Esophagus muscularis mucosa (tissue), 4 donors: ENCODE data around the gene CDY1B. TPM values are rescaled to one million over a fixed set of nuclear protein-coding genes. Genes with fewer than 3 reads are reported as not detected.
"Not testable (repeated sequence)": the region's sequence is repeated elsewhere in the genome, so short reads cannot be mapped to it uniquely, and the experiment has no call there.

ENCODE experiments used
- DNase-seq: peaks from one replicate; pipeline ENCODE4 v3.0.0-alpha.2; 2017; ENCODE audit errors: extremely low spot score
- H3K27ac ChIP-seq, 4 donors: fragments of 200-600 bp; sonication (generic); replicated peaks in 1 of 4; 1 replicate in 3 of 4; 2 replicates in 1 of 4; pipeline ENCODE4 v1.5.1; 2016 to 2019; ENCODE audit warnings: mild to moderate bottlenecking in 1 of 4
- H3K27me3 ChIP-seq, 4 donors: fragments of 200-600 bp; sonication (generic); one replicate each; pipeline versions ENCODE4 v1.5.1 to v1.6.0; 2016 to 2019
- H3K36me3 ChIP-seq, 4 donors: fragments of 200-600 bp; sonication (generic); one replicate each; pipeline ENCODE4 v1.5.1; 2016 to 2019
- H3K4me1 ChIP-seq, 4 donors: fragments of 200-600 bp; sonication (generic); one replicate each; pipeline ENCODE4 v1.5.1; 2016 to 2019
- H3K4me3 ChIP-seq, 4 donors: fragments of 200-600 bp; sonication (generic); 1 replicate in 2 of 4; 2 replicates in 2 of 4; pipeline ENCODE4 v1.5.1; 2016 to 2019; ENCODE audit warnings: mild to moderate bottlenecking in 4 of 4, moderate library complexity in 1 of 4
- H3K9me3 ChIP-seq, 4 donors: fragments of 200-600 bp; sonication (generic); 1 replicate in 3 of 4; 2 replicates in 1 of 4; pipeline ENCODE4 v1.5.1; 2016 to 2019
- WGBS: methylation state at CpG from one replicate; pipeline ENCODE4 v1.1.5; 2018; 5-methylcytosine and 5-hydroxymethylcytosine counted together
- intact Hi-C: fragments of 100-400 bp; cut with DNase I; formaldehyde crosslinking; loops from one replicate; pipeline ENCODE4 v1.15.1; 2023
- total RNA-seq, 4 donors: library from RNA; depleted of rRNA; stranded (reverse); fragments of >200 nt; gene quantifications; one replicate each; pipeline versions ENCODE4 v1.1.0 to v1.2.1, GENCODE V29; 2016

The CDY1B gene, protein sequence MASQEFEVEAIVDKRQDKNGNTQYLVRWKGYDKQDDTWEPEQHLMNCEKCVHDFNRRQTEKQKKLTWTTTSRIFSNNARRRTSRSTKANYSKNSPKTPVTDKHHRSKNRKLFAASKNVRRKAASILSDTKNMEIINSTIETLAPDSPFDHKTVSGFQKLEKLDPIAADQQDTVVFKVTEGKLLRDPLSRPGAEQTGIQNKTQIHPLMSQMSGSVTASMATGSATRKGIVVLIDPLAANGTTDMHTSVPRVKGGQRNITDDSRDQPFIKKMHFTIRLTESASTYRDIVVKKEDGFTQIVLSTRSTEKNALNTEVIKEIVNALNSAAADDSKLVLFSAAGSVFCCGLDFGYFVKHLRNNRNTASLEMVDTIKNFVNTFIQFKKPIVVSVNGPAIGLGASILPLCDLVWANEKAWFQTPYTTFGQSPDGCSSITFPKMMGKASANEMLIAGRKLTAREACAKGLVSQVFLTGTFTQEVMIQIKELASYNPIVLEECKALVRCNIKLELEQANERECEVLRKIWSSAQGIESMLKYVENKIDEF
- total RNA-seq = not detected

DNA sequence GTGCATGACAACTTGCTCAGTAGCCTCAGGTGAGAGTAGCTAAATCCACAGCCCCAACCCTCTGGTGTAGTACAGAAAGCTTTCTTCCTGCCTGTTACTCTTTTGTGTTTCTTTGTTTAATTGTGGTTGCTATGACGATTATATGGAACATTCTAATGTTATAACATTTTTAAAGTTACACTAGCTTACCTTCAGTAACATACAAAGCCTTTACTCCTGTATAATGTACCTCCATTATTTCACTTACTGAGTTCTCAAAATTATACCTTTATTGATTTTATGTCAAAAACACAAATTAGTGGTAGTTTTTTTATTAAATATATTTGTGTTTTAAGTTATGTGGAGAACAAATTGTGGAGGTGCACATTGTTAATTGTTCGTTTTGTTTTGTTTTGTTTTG lies at the start of gene CDY1B:
Gene CDY1B, minus strand, starts transcription at position 101 of the 400 bp plus-strand sequence. CDS start 331 bp downstream, outside the sequence.
- H3K4me3 ChIP-seq, H3K27me3 ChIP-seq, H3K27ac ChIP-seq, H3K4me1 ChIP-seq, H3K9me3 ChIP-seq, DNase-seq, H3K36me3 ChIP-seq, intact Hi-C loops: not testable (repeated sequence)
- no CpG with 5 or more reads among the region's 2 CpGs for WGBS

DNA sequence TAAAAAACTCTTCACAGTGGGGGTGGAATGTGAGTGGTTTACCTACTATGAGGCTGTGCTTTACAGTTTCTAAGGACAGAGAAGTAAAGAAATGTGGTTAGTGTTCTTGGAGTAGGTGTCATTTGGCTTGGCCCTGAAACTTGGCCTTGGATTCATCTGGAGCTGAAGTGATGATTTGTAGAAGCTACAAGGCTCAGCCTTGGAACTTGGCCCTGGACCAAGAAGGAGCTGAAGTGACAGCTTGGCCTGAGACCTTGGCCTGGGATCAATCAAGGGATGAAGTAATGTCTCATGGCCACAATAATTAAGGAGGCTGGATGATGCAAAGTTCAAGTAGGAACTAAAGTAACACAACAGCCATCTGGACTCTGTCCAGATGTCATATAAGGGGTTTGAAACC lies 1.7 kb upstream of the CDY1B start:
- H3K4me3 ChIP-seq, intact Hi-C loops: not testable (repeated sequence)

DNA sequence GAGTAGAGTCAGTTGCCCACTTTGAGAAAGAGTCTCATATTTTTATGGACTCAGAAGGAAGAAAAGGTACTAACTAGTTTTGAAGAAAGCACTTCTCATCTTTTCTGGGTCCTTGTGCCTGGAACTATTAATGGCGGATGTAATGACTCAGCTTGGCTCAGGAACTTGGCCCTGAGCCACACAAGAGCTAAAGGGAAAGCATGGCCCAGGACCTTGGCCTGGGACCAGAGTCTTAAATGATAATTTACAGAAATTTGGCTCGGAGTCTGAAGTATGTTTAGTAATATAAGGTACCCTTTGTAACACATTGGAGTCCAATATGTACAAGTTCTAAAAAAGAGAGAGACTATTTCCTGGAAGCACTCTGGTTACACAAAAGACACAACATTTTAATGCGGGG lies 4.6 kb downstream of the CDY1B start:
- H3K27me3 ChIP-seq, H3K36me3 ChIP-seq, intact Hi-C loops, H3K9me3 ChIP-seq, H3K4me3 ChIP-seq, H3K4me1 ChIP-seq, DNase-seq, H3K27ac ChIP-seq: not testable (repeated sequence)
- WGBS = no CpG with 5 or more reads among the region's 3 CpGs

More for the DNA sequence above, 1.7 kb upstream of the CDY1B start:
- not testable (repeated sequence) for H3K36me3 ChIP-seq, H3K27ac ChIP-seq, DNase-seq, H3K4me1 ChIP-seq, H3K27me3 ChIP-seq, H3K9me3 ChIP-seq

DNA sequence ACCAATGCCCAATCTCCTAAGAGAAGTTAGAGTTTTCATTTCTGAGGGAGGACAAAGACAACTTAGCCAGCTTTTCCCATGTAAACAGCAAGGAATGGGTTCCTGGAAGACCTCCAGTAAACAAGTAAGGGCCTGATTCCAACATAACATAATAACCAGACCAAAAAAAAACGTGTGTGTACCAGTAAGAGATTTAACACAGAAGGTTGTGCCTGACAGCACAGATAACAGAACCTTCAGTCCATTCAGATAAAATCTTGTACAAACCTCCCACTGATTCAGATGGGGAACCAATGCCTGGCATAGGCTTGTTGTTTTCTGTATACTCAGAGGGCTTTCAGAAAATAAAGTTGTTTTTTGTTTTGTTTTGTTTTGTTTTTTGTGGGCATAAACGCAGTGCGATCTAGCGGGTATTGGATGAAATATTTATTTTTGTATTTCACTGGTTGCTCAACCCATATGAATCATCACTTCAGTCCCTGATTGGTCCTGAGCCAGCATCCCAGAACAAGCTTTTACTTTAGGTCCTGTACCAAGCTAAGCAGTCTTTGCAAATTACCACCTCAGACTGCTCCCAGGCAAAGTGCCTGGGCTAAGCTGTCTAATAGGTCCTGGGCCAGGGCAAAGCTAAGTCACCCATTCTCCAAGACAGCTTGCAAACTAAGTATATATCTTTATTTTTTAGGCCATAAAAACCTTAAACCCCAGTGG lies 8.7 kb downstream of the CDY1B start:
- H3K4me1 ChIP-seq, DNase-seq, H3K27ac ChIP-seq, H3K36me3 ChIP-seq, H3K27me3 ChIP-seq, H3K4me3 ChIP-seq, intact Hi-C loops, H3K9me3 ChIP-seq: not testable (repeated sequence)
- WGBS = no CpG with 5 or more reads among the region's 4 CpGs

DNA sequence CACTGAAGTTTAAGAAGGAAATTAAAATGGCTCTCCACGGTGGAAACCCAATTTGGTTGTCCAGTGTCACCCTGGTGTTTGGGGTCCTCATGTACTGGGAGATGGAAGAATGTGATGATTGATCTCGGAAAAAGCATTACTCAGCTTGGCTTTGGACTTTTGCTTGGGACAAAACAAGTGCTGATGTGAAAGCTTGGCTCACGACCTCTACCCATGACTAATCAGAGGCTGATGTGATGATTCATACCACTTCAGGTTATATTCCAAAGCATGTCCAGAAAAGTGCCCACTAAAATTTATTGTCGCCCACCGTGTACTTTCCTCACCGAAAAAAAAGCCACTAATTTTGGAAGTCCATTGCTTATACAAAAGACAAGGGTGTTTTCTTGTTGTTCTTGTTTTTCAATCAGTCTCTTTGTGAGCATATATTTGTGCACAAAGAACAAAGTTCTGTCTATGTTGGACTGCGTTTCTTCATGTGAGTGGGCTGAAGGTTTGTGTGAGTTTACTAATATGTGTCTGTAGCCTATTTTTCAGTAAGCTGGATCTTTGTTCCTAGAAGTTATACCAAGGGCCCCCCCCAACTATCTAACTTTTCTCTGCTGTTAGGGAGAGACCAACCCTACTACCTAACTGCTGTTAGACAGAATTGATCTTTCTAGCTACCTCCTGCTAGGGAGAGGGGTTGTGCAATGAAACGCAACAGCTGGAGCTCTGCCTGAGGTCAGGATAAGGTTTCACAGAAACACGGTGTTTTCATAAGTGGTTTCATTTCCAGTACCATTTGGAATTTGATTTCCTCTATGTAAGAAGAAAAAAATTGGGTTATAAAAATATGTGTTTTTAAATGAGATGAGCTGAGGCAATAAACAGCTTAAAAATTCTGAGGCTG lies 21.4 kb downstream of the CDY1B start:
- H3K27ac ChIP-seq, H3K9me3 ChIP-seq, DNase-seq, H3K36me3 ChIP-seq, intact Hi-C loops, H3K27me3 ChIP-seq, H3K4me3 ChIP-seq, H3K4me1 ChIP-seq: not testable (repeated sequence)
- no CpG with 5 or more reads among the region's 9 CpGs for WGBS
